ENCODE results near the gene ISX.

Gene ISX

GRCh38 chr22:35053060-35053835 lies 12.7 kb upstream of the ISX start:
- no peak for DNase-seq

GRCh38 chr22:35054064-35054463 lies 11.9 kb upstream of the ISX start:
- DNase-seq: no peak

DNA sequence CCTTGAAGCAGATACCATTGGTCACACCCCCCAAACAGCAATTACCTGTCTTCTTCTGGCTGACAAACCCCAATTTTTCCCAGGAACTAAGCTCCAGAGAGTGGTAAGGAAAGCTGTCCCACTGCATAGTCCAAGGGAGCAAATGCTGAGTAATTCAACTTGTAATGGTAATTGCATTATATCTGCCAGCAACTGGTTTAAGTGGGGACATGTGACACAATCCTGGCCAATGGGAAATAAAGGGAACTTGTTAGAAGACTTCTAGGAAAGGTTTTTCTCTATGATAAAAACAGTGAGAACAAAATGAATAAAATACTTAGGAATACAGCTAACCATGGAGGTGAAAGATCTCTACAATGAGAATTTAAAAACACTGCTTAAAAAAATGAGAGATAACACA lies 9.5 kb upstream of the ISX start:
- no peak for DNase-seq

DNA sequence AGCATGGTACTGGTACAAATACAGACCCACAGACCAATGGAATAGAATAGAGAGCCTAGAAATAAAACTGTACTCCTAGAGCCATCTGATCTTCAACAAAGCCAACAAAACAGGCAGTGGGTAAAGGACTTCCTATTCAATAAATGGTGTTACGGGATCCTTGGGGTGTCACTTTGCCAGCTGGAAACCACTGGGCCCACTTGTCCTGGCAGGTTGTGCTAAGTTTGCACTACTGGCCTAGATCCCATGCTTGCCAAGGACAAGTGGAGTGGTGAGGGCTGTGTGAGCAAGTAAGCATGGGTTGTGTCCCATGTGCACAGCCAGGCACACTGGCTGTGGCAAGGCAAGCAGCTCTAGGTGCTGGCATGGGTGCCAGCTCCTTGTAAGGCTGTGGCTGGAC lies 8.8 kb upstream of the ISX start:
- DNase-seq: no peak

DNA sequence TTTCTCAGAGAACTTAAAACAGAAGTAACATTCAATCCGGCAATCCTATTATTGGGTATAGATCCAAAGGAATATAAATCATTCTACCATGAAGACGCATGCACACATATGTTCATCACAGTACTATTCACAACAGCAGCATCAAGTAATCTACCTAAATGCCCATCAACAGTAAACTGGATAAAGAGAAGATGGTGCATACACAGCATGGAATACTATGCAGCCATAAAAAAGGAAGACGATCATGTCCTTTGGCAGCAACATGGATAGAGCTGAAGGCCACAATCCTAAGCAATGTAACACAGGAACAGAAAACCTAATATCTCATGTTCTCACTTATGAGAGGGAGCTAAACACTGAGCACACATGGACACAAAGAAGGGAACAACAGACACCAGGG lies 6.3 kb upstream of the ISX start:
- DNase-seq: no peak

- DNase-seq: peak; percentile 2
Observed at GRCh38 chr22:35064664-35065063, 1.3 kb upstream of the ISX start.

DNA sequence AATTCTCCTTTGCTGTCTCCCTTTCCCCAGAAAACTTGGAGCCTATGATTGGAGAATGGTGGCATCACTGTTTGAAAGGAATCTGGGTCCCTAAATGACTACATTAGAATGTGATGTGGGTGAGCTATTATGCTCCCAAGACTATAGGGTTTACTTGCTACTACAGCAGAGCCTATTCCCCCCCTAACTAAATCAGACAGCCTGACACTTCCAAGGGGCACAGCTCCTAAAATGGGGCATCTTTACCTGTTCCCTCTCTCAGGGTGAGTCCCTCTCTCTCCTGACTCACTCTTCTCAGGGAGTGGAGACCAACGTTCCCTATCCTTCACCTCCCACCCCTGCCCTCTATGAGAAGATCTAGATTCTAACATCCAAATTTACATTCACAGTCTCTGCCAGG lies 775 bp upstream of the ISX start:
- no peak for DNase-seq

DNA sequence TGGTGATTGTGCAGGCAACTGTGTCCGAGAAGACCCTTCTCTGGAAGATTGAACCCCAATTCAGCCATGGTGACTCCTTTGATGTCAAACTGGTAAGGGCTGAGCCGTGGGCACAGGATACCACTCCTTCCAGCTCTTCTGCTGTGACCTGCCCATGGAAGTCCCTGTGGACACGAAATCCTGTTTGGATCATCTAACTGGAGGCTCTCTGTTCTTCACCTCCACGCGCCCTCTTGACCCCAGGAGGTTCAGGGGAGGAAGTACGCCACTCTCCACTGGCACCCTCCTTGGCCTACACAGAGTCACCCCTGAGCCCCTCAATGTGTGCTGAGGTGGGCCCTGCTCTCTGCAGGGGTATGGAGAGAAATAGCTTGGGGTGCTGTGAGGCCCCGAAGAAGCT lies 810 bp downstream of the ISX start:
- DNase-seq: no peak

DNA sequence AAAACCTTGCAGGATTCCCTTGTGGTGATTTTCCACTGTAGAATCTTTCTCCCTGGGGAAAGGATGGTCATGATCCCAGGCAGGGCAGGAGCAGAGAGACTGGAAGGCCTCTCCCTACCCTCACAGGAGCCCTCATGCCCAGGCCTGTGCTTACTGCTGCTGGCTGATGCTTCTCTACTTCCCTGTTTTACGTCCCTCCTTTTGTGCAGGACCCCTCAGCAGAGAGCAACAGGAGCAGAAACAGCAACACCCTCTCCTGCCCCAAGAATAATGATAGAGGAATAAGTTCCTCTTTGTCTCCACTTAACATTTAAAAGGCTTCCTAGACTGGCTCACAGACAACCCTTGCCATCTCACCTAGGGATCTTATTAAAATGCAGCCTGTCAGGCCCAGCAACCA lies 3.6 kb downstream of the ISX start:
- no peak for DNase-seq

- DNase-seq: no peak
Observed at GRCh38 chr22:35070451-35071093, 4.6 kb downstream of the ISX start.

- no peak for DNase-seq
Observed at GRCh38 chr22:35071784-35072183, 5.8 kb downstream of the ISX start.

- DNase-seq: peak; percentile 28
Observed at GRCh38 chr22:35072925-35073324, 7.0 kb downstream of the ISX start.

DNA sequence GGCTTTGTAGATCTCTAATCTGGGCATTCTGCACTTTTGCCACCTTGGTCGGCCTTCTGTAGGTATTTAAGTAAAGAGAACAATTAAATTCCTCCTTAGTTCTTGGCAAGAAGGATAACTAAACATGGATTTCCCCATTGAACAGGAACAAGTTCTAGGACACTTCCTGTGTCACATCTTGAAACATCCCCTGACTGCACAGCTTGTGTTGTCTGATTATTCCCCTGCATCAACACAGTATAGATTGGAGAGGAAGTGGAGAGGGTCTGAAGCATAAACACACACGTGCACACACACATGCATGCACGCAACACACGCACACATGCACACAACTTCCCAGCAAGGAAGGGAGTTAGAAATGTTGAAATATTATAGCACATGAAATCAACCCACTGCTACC lies 8.6 kb downstream of the ISX start:
- no peak for DNase-seq

DNA sequence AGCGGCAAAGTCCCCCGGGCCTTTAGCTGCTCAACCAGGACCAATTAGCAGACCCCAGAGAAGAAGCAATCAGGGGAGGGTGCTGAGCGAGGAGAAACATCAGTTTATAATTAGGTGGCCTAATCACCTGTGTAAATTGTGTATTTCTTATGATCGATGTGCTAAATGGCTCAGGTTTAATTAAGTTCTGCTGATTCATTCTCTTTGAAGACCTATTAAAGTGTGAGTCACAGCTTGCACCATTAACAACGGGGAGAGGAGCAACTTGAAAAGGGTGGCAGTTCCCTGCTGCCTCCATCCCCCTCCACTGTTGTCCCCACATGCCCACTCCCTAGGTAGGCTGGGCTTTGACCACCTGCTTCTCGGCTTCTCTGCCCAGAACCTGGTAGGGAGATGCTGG lies 10.7 kb downstream of the ISX start:
- DNase-seq: no peak

DNA sequence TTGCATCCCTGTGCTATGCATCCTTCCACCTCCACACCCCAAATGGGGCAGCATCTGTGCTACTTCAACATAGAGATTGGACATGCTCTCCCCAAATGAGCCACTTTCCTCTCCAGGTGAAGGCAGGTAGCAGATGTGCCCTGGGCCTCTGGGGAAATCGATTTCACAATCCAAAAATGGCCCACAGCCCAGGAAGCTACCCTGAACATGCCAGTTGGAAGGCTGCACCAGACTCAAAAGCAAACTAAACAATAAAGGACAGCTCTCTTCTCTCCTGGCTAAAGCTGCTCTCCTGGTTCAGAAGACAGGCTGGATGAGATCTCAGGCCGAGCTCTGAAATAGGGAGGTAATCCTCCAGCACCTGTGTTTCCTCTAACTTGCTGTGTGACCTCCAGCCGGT lies 19.7 kb downstream of the ISX start:
- DNase-seq: no peak

DNA sequence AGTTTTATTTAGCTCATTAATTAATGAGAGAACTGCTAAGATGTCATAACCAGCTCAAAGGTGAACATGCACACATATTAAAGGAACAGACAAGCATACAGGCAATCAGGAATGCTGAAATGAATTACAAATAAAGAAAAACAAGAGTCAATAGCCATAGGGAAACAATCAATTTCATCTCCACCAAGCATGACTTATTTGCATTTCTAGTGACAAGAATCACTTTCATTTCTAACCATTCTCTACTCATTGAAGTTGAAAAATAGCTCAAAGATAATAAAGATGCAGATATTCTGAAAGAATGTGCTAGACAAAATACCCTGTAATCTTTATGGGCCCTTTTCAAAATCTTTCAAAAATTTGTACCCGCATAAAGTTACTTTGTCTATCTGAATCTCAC lies 23.2 kb downstream of the ISX start:
- DNase-seq: no peak

DNA sequence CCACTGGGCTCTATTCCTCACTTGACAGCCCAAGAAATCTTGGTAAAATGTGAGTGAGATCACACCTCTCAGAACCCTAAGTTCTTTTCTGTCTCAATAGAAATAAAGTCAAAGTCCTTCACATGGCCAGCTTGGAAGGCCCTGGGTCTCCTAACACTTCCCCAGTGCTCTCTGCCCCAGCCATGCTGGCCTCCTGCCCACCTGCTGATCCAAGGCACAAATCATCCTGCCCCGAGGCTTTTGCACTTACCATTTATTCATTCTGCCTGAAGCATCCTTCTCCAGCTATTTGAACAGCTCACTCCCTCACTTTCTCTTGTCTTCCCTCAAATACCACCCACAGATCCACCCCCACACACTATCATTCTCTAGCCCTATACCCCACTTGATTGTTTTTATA lies 26.4 kb downstream of the ISX start:
- DNase-seq: no peak

- no peak for DNase-seq
Observed at GRCh38 chr22:35098921-35099320, 33.0 kb downstream of the ISX start.

- DNase-seq: no peak
Observed at GRCh38 chr22:35099883-35100282, 33.9 kb downstream of the ISX start.

GRCh38 chr22:35102663-35103062 lies 36.7 kb downstream of the ISX start:
- DNase-seq: peak; percentile 36

DNA sequence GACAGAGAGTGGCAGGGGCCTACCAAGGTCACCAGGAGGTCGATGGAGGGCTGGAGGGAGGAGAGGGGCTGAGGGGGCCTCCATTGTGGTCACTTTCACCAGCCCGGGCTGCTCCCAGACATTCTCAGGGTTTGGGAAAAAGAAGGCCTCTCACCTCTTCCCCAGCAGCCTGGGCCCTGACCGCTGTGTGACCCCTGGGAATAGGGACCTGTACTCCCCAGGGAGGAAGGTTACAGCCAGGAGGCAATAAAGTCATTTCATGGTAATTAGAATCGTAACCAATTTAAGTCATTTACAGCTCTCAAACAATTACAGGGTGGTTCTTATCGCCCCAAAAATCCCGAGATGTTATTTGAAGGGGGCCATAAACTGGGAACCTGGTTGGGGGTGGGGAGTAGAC lies 37.8 kb downstream of the ISX start:
- DNase-seq: no peak

DNA sequence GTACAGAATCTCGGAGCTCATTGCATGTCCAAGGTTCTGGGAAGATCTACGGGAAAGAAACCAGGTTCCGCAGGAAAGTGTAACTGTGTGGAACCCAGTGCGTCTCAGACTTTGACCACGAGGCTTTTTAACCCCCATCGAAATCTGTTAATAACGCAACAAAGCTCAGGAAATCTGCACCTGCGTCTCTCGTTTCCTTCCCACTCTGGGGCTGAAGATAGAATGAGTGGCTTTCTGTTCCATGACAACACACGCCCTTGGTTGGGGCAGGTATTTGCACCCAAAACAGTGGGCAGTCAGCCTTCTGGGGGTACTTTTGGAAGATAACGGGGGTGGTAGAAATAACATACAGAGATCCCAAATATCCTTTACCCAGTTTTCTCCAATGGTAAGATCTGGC lies 38.5 kb downstream of the ISX start:
- DNase-seq: no peak

DNA sequence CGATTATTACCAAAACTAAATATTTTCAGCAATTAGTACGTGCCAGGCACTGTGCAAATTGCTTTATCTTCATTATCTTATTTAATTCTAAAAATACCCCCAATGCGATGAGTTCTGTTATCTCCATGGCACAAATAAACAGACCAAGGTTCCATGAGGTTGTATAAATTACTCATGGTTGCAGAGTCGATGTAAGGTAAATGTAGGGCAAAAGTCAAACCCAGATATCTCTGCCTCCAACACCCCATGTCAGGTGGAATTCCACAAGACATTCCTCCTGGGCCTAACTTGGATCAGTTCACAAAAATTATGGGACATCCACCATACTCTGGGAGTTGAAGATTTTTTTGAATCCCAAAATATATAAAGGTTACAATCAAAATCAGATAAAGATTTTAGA lies 43.7 kb downstream of the ISX start:
- DNase-seq: no peak

DNA sequence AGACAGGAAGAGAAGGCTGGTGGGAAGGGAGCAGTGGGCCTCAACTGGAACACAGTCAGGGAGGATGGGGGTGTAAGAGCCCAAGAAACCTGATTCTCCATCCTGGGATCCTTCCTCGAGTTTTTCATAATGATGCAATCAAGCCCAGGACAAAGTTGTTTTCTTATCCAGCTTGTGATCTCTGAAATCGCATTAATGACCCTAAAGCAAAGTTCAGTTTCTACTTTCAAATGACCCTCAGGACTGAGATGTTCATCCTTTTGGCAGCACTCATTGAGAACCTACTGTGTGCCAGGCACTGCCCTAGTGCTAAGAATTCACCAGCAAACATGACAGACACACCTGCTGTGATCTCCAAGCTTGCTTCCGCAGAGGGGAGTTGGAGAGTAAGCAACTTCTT lies 45.3 kb downstream of the ISX start:
- DNase-seq: no peak

DNA sequence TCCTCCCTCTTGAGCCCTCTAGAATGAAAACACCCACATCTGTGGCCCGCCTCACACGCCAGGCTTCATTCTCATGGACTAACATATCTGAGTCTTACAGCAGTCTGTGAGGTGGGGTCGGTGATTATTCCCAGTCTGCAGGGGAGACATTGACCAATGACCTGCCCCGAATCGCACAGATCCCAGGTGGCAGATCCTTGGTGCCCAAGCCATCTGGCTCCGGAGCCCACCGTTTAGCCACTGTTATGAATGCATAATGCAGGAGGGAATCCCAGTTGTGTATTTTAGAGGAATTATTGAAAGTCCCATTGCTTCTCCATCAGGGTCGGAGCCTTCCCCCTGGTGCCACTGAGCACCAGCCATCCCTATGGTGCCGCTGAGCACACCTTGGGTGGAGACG lies 47.4 kb downstream of the ISX start:
- DNase-seq: no peak
